GM19035 (cell line): ENCODE results near the gene CCL22.

ENCODE experiments used
- ATAC-seq: cut with Tn5 transposase; IDR thresholded peaks from one replicate; pipeline ENCODE4 v1.9.1; 2021; ENCODE audit not compliant: unreplicated experiment

Gene CCL22

GRCh38 chr16:57345666-57346204 lies 12.8 kb upstream of the CCL22 start:
- ATAC-seq: no peak

DNA sequence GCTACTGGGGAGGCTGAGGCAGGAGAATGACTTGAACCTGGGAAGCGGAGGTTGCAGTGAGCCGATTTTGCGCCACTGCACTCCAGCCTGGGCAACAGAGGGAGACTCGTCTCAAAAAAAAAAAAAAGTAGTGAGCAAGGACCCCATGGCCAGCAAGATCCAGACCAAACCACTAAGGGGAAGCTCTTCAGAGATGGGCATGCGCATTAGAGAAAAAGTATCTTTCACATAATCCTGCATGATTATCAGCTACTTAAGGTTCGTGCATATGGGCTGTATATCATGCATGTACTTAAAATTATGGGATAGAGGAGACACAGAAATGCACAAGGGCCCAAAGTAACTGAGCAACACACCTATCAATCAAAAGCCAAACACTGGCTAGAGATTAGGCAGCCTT lies 10.7 kb upstream of the CCL22 start:
- ATAC-seq: no peak

- ATAC-seq: no peak
Measured at GRCh38 chr16:57348327-57348726, 10.3 kb upstream of the CCL22 start.

DNA sequence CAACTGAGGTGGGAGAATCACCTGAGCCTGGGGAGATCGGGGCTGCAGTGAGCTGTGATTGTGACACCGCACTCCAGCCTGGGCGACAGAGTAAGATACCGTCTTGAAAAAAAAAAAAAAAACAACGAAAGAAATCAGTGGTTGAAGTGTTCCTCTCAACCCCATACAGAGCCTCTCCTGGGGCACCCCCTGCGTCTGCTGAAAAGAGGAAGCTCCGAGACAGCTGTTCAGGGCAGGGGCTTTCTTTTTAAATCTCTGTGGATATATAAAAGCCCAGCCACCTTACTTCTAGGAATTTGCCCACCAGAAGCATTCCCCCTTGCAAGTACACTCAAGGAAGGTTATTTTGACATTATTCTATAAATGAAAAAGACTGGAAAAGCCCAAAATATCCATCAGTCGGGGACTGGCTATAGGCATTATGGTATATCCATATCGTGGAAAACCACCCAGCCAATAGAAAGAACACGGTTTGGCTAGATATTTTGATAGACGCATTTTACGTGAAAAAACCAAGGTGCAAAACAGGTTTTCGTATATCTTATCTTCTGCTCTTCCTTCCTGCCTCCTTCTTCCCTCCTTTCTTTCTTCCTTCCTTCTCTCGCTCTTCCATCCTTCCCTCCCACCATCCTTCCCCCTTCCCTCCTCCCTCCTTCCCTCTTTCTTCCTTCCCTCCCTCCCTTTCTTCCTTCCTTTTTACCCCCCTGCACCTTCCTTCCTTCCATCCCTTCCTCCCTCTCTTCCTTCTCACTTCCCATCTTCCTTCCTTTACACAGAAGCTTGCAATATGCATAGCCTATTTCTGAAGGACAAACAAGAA lies 9.2 kb upstream of the CCL22 start:
- ATAC-seq: peak; percentile 88

DNA sequence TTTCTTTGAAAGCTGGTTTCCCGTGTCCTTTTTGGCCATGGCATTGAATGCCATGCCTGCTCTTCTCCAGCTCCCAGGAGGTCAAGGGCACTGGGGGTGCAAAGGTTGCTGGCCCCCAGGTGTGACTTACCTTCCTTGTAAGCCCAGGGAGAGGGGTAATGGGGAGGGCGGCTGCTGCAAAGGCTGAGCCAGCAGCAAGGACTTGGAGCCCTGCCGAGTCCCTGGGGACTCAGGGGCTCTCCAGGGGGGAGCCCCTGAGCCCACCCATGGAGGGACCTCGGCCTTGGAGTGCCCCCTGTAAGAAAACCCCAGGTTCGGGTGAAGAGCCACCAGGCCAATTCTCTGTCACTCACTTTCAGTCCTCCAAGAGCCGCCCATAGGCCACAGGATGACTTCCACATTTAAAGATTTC lies 5.9 kb upstream of the CCL22 start:
- no peak for ATAC-seq

DNA sequence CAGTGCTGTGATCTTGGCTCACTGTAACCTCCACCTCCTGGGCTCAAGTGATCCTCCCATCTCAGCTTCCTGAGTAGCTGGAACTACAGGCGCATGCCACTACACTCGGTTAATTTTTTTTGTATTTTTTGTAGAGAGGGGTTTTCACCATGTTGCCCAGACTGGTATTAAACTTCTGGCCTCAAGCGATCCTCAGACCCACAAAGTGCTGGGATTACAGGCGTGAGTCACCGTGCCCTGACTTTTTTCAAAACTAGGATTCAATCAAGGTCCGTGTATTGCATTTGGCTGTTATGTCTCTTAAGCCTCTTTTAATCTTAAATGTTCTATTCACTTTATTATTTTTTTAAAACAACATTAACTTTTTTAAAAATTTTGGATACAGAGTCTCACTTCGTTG lies 4.3 kb upstream of the CCL22 start:
- no peak for ATAC-seq

DNA sequence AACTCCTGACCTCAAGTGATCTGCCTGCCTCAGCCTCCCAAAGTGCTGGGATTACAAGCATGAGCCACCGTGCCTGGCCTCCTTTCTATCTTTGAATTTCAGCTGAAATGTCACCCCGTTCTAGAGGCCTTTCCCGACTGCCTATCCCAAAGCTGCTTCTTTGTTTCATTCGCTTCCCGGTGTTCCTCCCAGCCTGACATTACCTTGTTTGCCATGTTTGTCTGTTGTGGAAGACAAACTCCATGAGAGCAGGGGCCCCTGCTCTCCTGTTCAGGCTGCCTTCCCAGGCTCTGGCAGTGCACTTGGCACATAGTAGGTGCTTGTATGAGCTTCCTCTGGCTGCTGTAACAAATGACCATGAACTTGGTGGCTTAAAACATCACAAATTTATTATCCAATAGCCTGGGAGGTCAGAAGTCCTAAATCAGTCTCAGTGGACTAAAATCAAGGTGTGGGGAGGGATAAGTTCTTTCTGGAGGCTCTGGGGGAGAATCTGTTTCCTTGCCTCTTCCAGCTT lies 2.6 kb upstream of the CCL22 start:
- ATAC-seq: no peak

GRCh38 chr16:57356547-57356946 lies 2.0 kb upstream of the CCL22 start:
- no peak for ATAC-seq

DNA sequence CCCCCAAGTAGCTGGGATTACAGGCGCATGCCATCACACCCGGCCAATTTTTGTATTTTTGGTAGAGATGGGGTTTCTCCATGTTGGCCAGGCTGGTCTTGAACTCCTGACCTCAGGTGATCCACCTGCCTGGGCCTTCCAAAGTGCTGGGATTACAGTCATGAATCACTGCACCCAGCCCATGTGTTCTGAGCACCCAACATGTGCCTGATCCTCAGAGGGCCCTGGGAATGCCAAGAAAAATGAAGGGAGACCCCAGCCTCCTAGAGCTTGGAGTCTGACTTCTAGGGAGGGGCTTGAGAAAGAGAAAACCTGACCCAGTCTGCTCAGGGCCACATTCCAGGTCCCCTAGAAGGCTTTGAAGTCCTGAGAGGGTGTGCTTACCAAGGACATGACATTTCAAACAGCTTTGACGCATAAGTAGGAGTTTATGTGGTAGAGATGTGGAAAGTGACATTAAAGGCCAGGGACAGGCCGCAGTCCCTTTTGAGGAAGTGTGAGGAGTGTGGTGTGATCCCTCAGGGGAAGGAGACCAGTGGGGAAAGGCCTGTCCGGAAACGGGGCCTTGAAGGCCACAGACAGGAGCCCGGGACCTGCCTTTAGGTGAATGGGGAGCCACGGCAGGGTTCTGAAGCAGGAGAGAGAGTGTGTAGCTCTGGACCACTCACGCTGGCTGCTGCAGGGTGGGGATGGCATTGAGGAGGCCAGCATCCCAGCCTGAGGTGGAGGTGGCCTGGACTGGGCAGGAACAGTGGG lies 1.1 kb upstream of the CCL22 start:
- peak; percentile 32 for ATAC-seq

- no peak for ATAC-seq
Measured at GRCh38 chr16:57358086-57358420, 530 bp upstream of the CCL22 start.

- ATAC-seq: no peak
Measured at GRCh38 chr16:57360321-57360935, 1.8 kb downstream of the CCL22 start.

DNA sequence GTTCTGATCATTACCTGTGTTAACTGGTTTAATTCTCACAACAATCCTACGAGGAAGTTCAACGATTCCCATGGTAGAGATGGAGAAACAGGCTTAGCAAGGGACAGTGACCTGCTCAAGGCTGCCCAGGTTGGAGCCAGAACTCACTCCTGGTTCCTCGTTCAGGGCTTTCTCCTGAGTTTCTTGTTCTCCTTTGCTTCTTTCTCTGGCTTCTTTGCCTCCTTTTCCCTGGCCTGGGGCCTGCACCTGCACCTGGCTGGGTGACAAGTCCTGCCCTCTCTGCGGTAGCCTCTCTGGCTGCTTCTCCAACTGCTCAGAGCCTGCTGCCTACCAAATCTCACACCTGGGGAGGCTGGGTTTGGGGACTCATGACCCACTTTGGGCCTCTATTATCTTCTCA lies 2.8 kb downstream of the CCL22 start:
- no peak for ATAC-seq

DNA sequence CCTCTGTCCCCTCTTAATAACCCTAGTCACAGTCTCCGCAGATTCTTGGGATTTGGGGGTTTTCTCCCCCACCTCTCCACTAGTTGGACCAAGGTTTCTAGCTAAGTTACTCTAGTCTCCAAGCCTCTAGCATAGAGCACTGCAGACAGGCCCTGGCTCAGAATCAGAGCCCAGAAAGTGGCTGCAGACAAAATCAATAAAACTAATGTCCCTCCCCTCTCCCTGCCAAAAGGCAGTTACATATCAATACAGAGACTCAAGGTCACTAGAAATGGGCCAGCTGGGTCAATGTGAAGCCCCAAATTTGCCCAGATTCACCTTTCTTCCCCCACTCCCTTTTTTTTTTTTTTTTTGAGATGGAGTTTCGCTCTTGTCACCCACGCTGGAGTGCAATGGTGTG lies 5.6 kb downstream of the CCL22 start:
- no peak for ATAC-seq

GRCh38 chr16:57366544-57367040 lies 8.0 kb downstream of the CCL22 start:
- ATAC-seq: no peak

- no peak for ATAC-seq
Measured at GRCh38 chr16:57367116-57367752, 8.7 kb downstream of the CCL22 start.

GRCh38 chr16:57371494-57372371 lies 13.2 kb downstream of the CCL22 start:
- no peak for ATAC-seq

DNA sequence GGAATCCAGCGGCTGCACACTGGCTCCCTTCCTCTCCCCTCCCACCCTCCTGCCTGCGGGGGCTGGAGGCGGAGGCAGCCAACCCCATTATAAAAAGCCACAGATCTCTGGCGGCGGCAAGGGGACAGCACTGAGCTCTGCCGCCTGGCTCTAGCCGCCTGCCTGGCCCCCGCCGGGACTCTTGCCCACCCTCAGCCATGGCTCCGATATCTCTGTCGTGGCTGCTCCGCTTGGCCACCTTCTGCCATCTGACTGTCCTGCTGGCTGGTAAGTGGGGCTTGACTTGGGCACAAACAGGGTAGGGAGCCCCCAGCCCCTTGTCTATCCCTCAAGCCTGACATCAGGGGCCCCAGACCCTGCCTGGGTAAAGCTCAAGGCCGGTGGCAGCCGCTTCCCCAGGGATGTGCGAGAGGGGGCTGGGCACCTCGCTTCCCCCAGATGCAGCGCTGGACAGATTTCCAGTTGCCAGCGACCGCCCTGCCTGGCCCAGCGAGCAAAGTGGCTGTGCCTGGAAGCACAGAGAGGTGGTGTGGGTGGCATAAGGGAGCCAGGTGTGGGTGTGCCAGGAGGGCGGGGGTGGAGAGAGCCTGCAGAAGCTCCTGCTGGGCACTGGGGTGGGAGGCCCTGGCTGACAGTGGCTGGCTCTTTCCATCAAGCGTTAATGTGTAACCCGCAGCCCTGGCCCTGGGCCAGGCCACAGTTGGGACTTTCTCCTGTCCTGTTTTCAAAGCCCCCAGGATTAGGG lies 14.0 kb downstream of the CCL22 start, which contains the start of gene CX3CL1:
Gene CX3CL1 (plus strand): TSS at position 119 of the 745 bp plus-strand sequence. CDS start 79 bp downstream, at position 198.
- ATAC-seq: no peak

DNA sequence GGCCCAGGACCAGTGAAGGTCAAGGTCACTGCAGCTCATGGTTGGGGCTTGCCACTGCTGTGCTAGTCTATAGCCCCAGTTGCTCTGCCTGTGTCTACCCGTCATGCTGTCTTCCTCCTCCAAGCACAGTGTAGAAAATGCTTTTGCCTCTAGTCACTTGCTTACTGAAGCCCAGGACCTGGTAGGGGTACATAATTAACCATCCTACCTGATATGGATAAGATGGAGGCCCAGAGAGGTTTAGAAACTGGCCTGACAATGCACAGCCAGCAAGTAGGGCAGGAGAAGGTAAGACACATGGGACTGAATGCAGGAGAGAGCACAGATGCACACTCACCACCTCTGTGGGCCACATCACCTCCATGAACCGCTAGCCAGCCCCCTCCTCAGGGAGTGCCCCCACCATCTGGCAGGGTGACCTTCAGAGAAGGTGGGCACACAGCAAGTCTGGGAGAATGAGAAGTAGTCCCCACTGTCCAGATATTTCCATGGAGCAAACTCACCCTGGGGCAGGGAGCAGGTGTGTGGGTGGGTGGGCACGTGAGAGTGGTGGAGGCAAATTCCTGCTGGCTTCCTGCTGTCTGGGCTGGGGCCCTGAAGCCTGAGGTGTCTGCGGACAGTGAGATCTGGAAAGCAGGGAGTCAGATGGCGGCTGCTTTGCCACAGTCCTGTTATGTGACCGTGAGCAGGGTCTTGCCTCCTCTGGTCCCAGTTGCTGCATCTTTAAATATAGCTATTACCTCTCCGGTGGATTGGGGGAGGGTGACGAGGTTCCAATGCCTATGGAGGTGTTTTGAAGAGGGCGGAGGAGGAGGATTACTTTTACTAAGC lies 14.7 kb downstream of the CCL22 start:
- ATAC-seq: no peak
